SHP77 (cell line): ENCODE measurements around the gene PRSS56.

Source experiments
- DNase-seq, 2 experiments: peaks; one replicate each; lab custom pipeline; 2025; lab: John Stamatoyannopoulos, UW

The PRSS56 gene

DNA sequence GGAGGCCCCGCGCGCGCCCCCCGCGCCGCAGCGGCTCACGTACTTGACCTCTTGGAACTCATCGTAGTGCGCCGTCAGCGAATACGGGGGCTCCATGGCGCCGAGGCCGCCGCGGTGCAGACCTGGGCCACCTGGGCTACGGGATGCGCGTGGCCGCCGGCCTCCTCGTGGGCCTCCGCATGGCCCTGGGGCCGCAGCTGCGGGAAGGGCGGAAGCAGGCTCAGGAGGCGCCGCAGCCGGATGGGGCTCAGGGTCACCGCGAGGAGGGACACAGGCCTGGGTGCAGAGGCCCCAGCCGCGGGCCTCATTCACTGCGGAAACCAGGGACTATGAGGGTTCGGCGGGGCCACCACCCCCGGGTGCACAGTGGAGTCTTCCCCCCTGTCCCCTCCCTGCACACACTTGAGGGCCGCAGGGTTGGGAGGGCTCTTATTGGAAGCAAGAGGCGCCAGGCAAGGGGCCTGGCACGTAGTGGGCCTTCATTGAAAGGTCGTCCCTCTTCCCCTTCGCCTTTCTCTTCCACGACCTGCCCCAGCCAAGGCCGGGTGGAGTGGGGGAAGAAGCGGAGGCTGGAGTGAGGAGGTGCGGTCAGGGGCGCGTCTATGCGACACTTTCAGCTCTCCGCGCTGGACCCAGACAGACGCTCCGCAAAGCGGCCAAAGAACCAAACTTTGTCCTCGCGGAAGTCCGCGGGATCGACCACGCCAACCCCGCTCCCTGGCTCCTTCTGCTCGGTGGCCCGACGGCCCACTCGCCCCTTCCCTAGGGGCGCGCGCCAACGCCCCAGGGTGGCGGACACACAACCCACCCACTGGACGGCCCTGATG lies 33.4 kb upstream of the PRSS56 start:
- no peak for DNase-seq

DNA sequence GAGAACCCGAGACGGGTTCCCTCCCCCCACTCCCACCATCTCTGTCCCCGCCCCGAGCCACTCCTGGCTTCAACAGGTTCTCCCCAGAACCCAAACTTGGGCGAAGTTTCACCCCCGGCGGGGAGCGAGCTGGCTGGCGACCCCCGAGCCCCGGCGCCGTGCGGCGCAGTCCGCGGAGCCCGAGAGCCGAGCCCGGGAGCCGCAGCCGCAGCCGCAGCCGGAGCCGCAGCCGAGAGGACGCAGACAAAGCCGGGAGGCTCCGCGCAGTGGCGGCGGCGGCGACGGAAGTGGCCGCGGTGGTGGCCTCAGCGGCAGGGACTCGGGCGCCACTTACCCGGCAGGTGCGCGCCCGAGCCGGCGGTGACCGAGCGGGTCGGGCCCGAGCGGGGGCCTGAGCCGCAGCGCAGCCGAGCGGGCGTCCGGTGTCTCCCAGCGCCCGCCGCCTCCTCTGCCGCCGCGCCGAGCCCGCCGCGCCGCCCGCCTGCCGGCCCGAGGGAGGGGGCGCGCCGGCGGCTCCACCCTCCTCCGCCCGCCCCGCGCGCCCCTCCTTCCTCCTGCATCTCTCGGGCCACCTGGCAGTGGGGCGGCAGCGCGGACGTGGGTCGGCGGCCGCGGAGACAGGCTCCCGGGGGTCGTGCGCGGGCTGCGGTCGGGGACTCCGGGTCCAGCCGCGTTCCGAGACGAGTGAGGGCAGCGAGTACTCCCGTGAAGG lies 32.6 kb upstream of the PRSS56 start, which contains the start of gene ECEL1:
Gene ECEL1 (minus strand): TSS at position 450 of the 712 bp plus-strand sequence. CDS start 1,181 bp downstream, outside the sequence.
- peak in 1 of 2 experiments; percentile 50 for DNase-seq

DNA sequence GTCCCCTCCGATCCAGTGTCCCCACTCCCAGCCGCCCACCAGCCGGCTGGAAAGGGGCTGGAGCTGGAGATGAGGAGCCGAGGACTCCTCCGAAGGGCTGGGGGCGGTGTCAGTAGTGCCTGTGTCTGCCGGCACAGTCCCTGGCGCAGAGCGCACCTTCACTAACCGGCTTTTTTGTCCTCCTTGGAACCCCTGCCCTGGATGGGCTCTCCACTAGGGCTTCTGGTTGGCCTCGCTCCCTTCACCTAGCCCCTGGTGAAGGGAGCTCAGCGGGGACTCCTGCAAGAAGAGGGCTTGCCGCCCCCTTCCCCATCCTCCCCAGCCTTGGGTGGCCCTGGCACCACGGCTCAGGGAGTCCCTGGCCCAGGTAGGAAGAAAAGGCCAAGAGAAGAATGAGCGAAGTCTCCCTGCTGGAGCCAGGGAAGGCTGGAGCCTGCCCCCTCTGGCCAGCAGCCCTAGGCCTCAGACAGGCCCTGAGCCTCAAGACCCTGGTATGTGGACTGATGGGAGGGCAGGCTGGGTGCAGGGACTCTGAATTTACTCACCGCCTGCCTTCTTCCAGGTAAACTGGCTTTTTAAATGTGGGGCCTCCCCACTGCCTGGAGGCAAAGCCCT lies 32.0 kb upstream of the PRSS56 start:
- no peak for DNase-seq

DNA sequence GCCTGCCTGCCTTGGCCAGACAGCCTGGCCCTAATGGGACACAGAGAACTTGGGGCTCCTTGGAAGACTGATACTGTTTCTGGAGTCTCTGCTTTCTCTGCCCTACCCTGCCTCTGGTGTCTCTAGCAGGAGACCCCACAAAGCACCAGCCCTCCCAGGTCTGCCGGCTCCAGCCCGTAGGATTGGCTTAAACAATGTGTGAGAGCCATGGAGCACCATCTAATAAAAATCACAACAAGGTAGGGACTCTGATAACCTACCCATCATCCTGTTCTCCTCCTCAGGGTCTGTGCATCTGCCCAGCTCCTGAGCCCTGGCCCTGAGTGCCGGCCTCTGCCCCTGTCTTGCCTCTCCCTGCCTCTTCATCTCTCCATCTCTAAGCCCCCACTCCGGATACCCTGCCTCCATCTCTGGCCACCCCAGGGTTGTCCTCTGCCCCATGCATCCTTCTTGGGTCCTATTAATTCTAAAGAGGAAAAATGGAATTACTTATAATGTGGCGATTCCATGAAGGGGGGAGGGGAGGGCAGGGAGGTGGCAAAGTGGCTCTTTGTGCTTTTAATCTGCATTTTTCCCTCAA lies 31.4 kb upstream of the PRSS56 start:
- DNase-seq = no peak

DNA sequence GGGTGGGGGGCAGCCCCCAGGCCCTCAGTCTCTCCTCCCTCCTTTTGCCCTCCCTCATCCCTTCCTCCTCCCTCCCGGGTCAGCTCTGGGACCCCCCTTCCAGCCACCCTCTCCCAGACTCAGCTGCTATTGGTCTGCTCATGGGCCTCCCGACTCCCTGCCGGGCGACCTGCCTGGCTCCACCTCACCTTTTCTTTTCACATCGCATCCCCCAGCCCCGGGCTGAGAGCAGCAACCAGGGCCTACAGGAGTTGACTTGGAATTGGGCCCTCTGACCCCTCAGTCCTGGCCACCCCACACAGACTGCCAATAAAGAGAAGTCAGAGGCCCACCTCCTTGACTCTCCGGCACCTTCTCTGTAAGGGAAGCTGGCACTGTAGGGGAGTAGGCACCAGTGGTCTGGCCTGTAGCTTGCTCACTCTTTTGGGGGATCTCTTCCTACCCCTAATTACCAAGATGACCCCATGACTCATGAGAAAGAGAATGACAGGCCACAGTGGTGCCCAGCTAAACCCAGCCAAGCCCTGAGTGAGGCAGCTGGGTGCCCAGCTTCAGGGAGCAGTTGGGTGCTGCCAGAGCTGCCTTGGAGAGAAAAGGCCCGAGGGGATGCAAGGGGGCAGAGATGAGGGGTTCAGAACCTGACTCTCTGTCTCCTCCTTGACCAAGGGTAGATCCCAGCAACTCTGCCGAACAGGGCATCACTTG lies 30.5 kb upstream of the PRSS56 start:
- no peak for DNase-seq

DNA sequence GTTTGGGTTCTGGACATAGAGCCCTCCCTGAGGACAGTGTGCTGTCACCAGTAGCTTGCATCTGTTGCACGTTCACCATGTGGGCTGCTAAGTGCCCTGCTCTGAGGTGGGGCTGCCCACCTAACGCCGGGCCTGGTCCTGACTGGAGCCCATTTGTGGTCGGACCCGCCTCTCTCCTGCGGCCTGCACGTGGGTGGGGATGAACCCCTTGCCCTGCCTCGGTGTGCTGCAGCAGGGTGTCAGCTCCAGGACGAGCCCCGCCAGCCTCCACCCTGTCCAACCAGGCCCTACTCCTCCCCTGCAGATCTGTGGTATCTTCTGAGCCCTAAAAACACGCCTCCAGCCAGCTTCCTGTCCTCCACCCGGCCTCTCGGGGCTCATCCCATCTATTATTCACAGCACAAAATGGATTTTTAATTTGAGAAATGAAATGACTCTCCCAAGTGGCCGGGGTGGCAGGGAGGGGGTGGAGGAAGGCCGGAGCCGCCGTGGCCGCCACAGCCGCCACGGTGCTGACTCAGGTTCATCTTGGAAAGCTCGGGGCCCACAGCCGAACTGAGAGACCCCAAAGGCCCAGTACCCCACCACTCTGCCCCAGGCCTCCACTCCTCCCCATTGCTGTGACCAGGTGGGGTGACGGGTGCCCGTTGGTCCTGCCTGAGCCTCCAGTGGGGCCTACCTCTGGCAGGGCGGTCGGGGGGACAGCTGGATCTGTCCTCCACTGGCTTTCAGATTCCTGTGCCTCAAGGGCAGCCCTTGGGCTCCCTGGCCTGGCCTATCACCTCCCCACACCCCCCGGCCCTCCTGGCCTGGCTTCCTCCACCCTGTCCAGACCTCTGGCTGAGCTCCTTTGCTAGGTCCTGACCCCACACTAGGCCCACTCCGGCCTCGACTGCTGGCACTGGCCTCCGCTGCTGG lies 29.7 kb upstream of the PRSS56 start:
- DNase-seq = no peak

DNA sequence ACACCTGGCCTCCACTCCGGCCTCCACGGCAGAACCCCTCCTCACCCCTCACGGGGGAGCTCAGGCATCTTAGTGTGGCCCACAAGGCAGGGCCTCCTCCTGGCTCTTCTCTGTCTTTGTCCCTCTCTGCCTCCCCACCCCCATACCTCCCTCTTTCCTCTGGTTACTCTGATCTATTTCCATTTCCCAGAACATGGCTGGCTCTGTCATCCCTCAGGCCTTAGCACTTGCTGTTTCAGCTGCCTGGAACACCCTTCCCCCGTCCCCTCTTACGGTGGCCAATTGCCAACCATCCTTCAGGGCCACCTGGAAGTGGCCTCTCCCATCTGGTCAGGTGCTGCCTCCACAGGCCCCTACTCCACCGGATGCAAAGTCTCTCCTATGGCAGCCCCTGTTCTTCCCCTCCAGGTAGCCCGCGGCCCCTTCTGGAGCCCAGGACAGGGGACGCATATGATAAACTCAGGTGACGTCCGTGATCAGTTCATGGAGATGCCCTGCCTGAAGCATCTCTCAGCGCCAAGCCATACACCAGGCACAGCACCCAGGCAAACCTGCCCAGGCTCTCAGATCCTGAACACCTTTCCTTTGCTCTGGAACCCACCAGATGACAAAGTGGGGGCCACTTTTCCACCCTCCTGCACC lies 28.9 kb upstream of the PRSS56 start:
- peak; percentile 62 to 78 for DNase-seq

DNA sequence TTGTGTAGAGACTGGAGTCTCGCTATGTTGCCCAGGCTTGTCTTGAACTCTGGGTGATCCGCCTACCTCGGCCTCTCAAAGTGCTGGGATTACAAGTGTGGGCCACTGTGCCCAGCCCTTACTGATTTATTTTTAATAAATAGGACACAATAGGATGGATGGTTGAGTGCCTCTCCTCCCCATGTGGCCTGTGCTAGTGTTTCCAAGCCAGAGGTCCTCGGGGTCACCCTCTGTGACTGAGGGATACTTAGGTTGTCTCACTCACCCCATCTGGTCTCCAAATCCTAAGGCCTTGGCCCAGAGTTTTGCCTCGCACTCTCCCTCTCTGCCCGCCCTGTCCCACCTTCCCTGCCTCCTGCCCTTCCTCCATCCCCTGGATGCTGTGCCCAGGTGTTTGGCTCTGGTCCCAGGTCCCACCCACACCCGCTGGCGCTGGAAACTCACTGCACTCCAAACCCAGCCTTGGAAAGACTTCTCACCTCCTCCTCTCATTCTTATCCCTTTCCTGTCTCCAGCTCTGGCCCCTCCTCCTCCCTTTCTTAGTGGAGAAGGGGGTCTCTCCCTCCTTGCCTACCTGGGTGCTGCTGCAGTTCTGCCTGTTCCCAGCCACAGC lies 27.8 kb upstream of the PRSS56 start:
- no peak for DNase-seq

DNA sequence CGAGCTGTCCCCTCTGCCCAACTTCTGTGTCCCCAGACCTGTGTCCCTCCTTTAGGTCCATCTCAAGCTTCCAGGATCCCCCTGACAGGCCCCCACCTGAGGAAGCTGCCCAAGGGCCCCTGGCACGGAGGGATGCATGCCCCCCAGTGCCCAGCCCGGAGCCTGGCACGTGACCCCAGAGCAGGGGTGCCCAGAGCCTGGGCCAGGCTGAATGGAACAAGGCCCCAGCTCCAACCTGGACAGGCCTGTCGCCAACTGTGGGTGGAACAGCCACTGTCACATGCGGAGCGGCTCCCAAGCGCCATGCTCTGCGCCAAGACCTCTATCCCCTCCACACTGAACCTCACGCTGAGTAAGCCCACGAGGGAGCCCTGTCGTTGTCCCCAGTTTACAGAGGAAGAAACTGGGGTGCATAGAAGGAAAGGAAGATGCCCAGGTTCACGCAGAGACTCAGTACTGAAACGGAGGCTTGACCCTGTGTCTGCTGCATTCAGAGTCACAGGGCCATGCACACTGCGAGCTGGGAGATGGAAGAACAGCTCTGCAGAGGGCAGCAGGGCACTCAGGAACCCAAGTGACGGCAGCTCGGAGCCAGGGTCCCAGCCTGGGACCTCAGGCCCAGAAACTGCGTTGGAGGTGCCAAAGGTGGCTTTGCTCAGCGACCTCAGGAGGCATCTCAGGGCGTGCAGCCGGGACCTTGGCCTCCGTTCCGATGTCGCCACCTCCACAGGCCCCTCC lies 27.1 kb upstream of the PRSS56 start:
- no peak for DNase-seq

DNA sequence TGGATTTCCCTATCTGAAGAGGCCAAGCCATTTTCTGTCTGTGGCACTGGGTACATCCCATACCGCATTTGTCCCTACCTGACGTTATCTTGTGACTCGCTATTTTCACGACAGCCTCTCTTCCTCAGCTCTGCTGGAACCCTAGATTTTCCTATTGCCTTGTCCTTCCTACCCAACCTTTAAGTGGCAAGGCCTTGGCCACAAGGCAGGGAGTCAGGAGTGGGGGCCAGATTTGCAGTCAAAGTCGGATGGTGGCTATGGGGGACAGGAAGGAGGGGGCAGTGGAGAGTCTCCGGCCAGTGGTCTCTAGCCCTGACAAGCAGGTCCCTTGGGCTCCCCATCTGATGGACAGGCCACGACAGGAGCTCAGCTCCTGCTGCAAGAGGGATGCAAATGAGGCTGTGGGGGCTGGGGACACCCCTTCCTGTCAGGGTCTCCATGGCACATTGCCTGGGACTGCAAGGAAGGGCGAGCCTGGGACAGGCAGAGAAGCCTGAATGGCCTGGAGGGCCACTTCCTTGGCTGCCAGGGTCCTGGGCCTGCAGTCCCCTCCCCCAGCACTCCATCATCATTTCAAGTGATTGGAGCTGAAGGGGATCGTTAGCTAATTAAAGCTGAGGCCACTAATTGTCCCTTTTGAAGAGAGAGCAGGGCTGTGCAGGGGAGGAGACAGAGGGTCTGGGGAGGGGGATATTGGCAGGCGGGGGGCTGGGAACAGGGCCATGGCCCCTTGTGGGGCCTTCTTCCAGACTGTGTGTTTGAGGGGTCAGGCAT lies 26.3 kb upstream of the PRSS56 start:
- DNase-seq = no peak

DNA sequence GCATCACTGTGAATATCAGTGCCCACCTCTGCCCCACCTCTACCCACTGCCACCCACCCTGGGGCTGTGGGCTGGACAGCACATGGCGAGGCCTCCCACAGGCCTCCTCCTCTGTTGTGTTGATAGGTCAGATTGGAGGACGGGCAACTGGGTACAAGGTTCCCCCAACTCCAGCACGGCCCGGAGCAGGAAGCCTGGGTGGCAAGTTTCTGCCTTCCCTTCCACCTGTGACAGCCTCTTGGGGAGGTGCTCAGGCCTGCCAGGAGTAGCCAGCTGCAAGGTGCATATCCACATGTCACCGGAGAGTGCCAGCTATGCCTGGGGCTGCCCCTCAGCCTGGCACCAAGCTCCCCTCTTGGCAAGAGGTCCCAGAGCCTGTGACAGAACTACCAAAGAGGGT lies 25.6 kb upstream of the PRSS56 start:
- no peak for DNase-seq

DNA sequence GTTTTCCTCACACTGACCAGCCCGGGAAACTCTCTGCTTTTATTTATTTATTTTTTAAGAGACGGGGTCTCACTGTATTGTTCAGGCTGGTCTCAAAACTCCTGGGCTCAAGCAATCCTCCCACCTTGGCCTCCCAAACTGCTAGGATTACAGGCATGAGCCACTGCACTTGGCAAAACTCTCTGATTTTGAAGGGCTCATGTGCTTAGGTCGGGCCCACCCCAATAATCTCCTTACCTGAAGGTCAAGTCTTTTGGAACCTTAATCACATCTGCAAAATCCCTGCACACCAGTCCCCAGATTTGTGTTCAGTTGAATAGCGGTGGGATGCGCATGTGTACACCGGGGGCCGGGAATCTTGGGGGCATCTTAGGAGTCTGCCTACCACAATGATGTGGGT lies 24.9 kb upstream of the PRSS56 start:
- no peak for DNase-seq

DNA sequence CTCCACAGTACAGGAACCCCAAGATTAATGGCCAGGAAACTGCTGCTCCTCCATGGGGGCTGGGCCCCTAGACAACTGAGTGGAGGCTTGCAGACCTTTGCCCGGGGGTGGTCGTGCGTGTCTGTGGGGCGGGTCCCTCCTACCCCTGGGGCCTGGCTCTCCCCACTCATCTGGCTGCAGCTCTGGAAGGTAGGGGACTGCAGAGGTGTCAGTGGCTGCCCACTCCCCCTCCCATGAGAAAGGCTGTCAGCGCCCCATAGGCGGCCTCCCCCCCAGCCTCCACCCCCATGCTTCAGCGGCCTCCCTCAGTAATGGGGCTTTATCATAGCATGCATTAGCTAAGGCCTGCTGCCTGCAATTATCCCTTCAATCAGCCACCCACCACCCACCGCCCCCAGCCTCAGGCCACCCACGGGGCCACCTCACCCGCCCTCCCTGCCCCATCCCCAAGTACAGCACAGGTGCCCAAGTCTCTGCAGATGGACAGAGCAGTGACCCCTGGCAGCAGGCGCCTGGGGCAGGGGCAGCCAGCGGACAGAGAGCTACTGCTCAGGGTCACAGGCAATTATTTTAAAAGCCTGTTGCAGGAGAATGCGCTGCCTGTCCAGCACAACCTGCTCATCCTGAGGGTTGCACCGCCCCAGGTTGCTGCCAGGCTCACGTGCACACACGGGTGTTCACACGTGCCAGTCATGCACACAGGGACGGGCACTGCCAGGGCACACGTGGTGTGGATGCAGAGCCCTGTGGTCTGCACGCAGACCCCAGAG lies 23.5 kb upstream of the PRSS56 start:
- no peak for DNase-seq

DNA sequence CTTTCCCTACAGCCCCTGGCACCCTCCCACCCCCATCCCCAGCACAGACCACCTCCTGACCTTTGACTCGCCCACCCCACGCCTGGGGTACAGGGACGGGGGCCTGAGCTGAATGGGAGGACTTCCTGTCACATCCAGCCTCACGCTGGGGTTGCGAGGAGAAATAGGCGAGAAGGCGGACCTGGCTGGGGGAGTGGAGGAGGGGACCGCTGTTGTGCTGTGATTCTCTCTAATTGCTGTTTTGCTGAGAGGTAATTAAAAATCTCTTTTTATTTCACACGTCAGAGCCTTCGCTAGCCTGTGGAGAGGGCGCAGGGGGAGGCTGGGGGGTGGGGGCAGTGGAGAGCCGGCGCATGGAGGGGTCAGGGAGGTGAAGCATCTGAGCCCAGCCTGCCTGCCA lies 22.8 kb upstream of the PRSS56 start:
- no peak for DNase-seq

DNA sequence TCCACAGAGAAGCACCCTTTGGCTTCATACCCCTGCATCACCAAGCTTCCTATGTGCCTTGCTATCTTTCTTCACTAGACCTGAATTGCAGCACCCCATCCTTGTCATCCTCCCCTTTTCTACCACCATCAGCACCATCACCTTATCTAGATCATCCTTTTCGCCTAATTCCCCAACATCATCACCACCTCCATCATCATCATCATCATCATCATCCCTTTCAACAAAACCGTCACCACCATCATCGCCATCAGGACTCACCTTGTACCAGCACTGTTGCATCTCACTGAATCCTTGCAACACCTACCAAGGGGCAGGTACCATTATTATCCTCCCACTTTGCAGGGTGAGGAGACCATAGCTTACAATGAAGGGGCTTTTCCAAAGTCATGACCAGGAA lies 21.7 kb upstream of the PRSS56 start:
- DNase-seq = no peak

DNA sequence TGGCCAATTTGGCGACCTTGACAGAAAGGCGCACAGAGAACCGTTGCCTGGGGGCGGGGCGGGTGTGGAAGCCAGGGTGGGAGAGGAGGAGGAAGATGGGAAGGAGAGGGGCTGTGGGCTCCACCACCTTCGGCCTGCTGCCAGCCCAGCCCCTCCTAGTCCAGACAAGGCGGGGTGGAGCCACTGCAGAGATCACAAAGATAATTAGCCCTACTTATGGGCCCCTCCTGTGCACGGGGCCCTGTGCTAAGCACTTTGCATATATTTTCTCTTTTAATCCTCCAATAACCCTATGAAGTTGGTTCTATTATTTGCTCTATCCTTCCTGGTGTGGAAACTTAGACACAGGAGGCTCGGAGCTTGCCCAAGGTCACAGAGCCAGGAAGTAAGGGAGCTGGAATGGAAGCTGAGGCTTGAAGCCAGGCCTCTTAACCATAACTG lies 18.8 kb upstream of the PRSS56 start:
- DNase-seq = no peak

DNA sequence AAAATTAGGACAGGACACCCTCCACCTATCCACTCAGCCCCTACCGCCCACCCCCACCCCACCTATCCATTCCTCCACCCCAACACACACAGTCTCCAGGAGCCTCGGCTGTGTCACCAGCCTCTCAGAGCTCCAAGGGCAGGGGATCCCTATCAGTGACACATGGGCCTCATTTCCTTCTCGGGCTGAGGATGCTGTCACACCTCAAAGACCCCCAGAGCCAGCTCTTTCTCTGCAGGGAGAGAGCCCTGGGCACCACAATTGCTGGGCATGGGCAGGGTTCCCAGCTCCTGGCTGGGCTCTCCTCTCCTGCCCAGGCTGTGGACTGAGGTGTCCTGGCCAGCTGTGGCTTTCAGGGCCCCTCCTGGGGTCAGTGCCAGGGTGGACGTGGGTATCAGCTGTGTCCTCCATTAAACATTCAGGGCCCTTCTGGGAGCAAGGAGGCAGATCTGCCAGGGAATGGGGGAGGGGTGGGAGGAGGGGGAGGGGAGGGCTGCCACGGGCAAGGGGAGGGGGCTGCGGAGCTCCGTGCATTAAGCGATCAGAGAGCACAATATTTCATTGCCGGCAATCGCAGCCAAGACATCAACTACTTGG lies 18.3 kb upstream of the PRSS56 start:
- DNase-seq = no peak
